Activated CD4-positive, alpha-beta T cell treated with anti-CD3 and anti-CD28 coated beads for 24 hours (primary cell): ENCODE results near the gene DDX25.
"Not testable (repeated sequence)": the region's sequence is repeated elsewhere in the genome, so short reads cannot be mapped to it uniquely, and the experiment has no call there.

Experiments
- DNase-seq, 2 donors: peaks; one replicate each; pipeline ENCODE4 v3.0.0-alpha.2; 2020; ENCODE audit warnings: low read depth in 2 of 2

The DDX25 gene

GRCh38 chr11:125904678-125905077 lies 370 bp downstream of the DDX25 start:
- no peak for DNase-seq

- no peak for DNase-seq
These were observed 6.0 kb downstream of the DDX25 start for GRCh38 chr11:125910226-125910849.

- DNase-seq = not testable (repeated sequence)
These were observed 10.3 kb downstream of the DDX25 start for GRCh38 chr11:125914601-125915000.

- no peak for DNase-seq
These were observed 12.5 kb downstream of the DDX25 start for GRCh38 chr11:125916683-125917347.

- DNase-seq = no peak
These were observed 14.0 kb downstream of the DDX25 start for GRCh38 chr11:125918140-125918840.

- no peak for DNase-seq
These were observed 16.7 kb downstream of the DDX25 start for GRCh38 chr11:125921042-125921441.

- no peak for DNase-seq
These were observed 17.8 kb downstream of the DDX25 start for GRCh38 chr11:125922156-125922555.

- DNase-seq = peak; percentile 10 to 39
These were observed 18.8 kb downstream of the DDX25 start for GRCh38 chr11:125923012-125923579.

GRCh38 chr11:125923633-125924032 lies 19.3 kb downstream of the DDX25 start:
- DNase-seq = no peak

- no peak for DNase-seq
These were observed 20.2 kb downstream of the DDX25 start for GRCh38 chr11:125924384-125925007.

GRCh38 chr11:125925247-125925740 lies 21.0 kb downstream of the DDX25 start:
- no peak for DNase-seq

GRCh38 chr11:125925804-125926203 lies 21.5 kb downstream of the DDX25 start:
- no peak for DNase-seq

GRCh38 chr11:125926682-125927081 lies 22.4 kb downstream of the DDX25 start:
- no peak for DNase-seq

- DNase-seq = no peak
These were observed 25.3 kb downstream of the DDX25 start for GRCh38 chr11:125929445-125930075.

- DNase-seq = no peak
These were observed 25.8 kb downstream of the DDX25 start for GRCh38 chr11:125930076-125930450.

GRCh38 chr11:125931116-125931515 lies 26.8 kb downstream of the DDX25 start:
- no peak for DNase-seq

- DNase-seq = no peak
These were observed 27.4 kb downstream of the DDX25 start for GRCh38 chr11:125931668-125932067.

GRCh38 chr11:125932301-125932700 lies 28.0 kb downstream of the DDX25 start:
- no peak for DNase-seq

GRCh38 chr11:125933030-125933813 lies 28.9 kb downstream of the DDX25 start:
- DNase-seq = no peak

GRCh38 chr11:125934473-125934872 lies 30.2 kb downstream of the DDX25 start:
- no peak for DNase-seq

GRCh38 chr11:125935056-125935455 lies 30.7 kb downstream of the DDX25 start:
- DNase-seq = no peak
